Endometrial microvascular endothelial cells (primary cell): ENCODE results near the gene POLR1C. TPM values are rescaled to one million over a fixed set of nuclear protein-coding genes. Genes with fewer than 3 reads are reported as not detected.
"Not testable (repeated sequence)": the region's sequence is repeated elsewhere in the genome, so short reads cannot be mapped to it uniquely, and the experiment has no call there.

Source experiments
- in situ Hi-C: cut with HindIII; loops from 2 replicates; pipeline ENCODE4 v1.10.0; 2017; ENCODE audit warnings: low sequenced_read_pairs, low pct_unique_long_range_greater_than_20kb; ENCODE audit errors: inconsistent ontology term
- total RNA-seq: library from RNA; depleted of rRNA; stranded (reverse); fragments of >200 nt; gene quantifications from one replicate; pipeline ENCODE4 v1.2.3, GENCODE V29; 2015; ENCODE audit errors: inconsistent ontology term

POLR1C gene, protein sequence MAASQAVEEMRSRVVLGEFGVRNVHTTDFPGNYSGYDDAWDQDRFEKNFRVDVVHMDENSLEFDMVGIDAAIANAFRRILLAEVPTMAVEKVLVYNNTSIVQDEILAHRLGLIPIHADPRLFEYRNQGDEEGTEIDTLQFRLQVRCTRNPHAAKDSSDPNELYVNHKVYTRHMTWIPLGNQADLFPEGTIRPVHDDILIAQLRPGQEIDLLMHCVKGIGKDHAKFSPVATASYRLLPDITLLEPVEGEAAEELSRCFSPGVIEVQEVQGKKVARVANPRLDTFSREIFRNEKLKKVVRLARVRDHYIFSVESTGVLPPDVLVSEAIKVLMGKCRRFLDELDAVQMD
- 43.9 TPM for total RNA-seq

DNA sequence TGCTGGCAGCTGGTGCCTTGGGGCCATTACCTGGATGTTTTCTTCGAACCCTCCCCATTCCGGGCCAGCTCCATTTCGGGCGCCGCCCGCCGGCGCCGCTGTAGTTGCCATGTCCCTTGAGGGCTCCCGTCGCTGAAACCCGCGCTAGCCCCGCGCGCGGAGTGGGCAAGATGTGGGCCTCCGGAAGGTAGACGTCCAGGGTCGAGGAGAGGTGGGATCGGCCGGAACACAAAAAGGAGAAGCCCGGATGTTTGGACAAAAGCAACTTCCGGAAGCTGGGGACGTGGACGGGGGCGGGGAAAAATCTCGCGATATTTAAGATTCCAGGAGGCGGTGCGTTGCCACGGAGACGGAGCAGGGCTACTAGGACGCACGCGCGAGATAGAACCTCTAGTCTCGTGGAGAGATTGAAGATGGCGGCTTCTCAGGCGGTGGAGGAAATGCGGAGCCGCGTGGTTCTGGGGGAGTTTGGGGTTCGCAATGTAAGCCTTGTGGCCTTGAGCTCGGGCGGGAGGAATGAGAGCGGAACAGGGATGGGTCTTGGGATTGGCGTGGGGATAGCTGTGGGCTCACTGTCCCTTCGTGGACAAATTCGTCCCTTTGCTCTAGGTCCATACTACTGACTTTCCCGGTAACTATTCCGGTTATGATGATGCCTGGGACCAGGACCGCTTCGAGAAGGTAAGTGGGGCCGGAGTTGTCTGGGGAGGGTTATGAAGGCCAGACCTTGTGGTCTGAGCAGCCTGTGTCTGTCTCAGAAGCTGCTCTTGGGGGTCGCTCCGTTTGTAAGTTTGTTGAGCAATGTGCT, at the start of gene POLR1C, which contains the start of gene YIPF3:
Gene POLR1C (plus strand): TSS at position 393 of the 808 bp plus-strand sequence. CDS start 21 bp downstream, at position 414.
Gene YIPF3 (minus strand): TSS at position 230 of the 808 bp plus-strand sequence. CDS start 119 bp downstream, at position 111.
- in situ Hi-C loops: no loop called here

DNA sequence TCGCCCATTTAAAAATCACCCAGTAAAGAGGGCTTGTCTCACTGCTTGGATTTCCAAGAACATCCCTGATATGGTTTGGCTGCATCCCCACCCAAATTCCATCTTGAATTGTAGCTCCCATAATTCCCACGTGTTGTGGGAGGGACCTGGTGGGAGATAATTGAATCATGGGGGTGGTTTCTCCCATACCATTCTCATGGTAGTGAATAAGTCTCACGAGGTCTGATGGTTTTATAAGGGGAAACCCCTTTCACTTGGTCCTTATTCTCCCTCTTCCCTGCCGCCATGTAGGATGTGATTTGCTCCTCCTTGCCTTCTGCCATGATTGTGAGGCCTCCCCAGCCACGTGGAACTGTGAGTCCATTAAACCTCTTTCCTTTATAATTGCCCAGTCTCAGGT, 49.6 kb upstream of the POLR1C start:
- in situ Hi-C loops: not testable (repeated sequence)

DNA sequence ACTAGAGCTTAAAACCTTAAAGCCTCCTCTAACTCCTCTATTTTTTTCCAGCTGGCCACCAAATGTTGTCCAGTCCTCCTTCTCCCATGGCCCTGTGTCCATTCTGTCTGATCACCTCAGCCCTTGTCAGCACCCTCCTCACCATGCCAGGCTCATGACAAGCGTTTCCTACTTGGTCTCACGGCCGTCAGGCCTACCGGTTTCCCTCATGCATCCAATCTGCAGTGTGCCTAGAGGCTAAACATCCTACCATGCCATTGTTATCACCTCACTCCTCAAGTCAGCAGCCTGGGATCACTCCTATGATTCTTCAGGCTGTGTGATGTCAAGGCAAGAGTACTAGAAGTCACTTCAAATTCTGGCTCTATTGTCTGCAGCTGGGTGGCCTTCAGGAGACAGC, 49.1 kb upstream of the POLR1C start:
- in situ Hi-C loops: no loop called here

DNA sequence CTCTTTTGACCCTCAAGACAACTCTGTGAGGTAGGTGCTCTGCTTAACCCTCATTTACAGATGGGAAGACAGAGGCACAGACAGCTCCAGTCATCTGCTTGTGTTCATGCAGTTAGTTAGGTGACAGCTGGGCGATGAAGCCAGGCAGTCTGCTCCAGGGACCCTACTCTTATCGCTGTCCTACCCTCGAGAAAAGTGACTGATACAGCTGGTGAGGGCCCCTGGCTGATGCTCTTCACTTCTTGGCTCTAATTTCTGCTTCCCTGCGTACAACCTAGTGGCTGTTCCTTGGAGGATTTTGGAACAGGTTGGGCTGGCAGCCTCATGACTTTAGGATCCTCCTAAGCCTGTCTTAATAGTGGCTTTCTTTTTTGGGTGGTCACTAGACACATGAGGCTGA, 48.6 kb upstream of the POLR1C start:
- in situ Hi-C loops: no loop called here

DNA sequence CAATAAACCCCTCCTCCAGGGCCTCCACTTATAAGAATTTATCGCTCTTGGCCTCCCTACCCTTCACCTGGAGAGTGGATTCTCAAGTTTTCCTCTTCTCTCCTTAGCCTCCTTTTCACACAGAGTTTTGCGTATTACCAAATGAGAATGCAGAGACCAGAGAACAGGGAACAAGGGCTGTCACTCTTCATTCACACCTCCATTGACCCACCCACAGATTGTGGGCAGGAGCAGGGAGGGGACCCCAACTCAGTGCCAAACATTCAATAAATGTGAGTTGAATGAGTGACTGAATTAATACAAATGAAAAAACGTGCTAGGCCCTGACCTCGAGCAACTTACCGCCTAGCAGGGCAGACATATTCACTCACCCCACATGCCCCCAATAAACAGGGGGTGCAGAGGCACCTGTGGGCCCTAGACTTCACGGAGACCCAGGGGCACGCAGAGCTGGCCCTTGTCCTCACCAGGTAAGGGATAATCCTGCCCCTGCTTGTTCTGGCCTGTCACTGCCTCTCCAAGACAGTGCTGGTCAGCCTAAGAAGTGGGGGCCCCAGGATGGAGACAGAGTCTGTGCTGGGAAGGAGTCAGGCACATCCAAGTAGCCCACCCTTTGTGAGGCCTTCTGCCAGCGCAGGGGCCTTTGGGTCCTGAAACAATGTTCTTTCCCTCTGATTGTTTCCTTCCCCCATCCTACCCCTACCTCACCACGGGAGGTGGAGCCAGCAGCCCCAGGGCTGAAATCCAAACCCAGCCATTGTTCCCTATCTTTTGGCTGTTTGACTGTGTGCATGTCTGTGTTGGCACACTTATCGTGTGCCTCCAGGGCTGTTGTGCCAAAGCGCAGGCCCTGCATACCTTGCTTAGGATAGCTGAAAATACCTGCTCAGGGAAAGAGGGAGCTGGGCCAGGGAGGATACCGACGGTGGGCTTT, 47.9 kb upstream of the POLR1C start:
- in situ Hi-C loops: no loop called here

DNA sequence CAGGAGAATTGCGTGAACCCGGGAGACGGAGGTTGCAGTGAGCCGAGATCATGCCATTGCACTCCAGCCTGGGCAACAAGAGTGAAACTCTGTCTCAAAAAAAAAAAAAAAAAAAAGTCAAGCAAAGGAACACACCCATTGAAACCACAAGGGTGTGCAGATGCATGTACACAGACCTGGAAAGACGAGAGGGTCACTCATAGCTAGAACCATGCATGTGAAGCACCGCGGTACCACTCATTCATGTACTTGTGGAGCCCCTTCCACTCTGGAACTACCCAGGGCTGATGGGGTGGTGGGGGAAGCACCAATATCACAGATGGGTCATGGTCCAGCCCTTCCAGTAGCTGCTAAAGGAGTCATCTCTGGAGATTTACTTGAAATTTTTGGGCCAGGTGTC, 46.9 kb upstream of the POLR1C start:
- in situ Hi-C loops: no loop called here

DNA sequence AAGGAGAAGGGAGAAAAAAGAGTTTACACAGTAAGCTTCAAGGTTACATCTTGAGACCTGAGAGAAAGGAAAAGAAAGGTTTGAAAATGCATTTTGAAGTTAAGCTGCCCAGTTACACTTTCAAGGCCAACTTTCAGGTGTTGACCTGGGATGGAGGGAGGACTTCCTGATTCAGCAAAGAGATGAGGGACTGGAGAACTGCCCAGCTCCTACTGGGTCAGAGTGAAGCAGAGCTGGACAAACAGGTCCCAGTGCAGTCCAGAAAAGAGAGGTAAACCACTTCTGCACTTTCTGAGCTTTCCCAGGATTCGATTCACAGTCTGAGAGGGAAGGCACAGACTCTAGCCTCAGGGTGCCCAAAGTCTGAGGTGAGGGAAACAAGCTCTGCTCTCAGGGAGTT, 45.5 kb upstream of the POLR1C start:
- in situ Hi-C loops: no loop called here

DNA sequence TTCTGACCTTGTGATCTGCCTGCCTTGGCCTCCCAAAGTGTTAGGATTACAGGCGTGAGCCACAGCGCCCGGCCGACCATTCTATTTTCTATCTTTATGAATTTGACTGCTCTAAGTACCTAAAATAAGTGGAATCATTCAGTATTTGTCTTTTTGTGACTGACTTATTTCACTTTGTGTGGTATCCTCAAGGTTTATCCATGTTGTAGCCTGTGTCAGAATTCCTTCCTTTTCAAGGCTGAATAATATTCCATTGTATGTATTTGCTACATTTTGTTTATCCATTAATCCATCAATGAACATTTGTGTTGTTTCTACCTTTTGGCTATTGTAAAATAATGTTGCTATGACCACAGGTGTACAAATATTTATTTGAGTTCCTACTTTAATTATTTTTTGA, 44.4 kb upstream of the POLR1C start:
- in situ Hi-C loops: no loop called here

DNA sequence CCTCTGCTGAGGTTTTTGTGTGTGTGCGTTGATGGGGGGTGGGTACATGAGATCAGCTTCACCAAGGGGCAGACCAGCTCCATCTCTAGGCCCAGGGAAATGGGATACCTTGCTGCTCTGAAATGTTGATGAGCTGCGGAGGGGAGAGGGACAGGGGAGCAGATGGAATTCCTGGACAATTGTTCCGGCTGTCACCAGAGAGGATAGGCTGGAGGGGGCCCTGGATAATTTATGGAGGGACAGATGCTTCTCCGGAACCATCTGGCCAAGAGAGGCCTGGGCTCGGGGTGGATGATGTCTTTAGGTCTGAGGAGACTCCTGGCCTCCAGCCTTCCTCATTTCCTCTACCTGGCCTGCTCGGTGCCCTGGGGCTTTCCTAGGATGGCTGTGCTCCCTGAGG, 41.4 kb upstream of the POLR1C start:
- in situ Hi-C loops: no loop called here

DNA sequence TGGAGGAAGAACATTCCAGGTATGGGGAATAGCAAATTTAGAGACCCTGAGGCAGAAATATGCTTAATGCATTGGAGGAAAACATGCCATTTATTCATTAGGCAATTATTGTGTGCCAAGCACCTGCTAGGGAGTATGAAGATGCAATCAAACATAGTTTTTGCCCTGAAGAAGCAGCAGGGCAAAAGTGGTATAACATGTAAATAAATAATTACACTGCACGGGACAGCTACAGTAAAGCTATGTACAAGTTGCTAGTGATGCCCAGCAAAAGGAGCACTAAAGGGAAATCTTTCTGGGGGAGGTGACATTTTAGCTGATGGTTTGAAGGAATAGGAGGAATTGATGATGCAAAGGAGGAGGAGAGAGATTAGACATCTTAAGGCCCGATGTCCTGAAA, 40.1 kb upstream of the POLR1C start:
- in situ Hi-C loops: no loop called here

DNA sequence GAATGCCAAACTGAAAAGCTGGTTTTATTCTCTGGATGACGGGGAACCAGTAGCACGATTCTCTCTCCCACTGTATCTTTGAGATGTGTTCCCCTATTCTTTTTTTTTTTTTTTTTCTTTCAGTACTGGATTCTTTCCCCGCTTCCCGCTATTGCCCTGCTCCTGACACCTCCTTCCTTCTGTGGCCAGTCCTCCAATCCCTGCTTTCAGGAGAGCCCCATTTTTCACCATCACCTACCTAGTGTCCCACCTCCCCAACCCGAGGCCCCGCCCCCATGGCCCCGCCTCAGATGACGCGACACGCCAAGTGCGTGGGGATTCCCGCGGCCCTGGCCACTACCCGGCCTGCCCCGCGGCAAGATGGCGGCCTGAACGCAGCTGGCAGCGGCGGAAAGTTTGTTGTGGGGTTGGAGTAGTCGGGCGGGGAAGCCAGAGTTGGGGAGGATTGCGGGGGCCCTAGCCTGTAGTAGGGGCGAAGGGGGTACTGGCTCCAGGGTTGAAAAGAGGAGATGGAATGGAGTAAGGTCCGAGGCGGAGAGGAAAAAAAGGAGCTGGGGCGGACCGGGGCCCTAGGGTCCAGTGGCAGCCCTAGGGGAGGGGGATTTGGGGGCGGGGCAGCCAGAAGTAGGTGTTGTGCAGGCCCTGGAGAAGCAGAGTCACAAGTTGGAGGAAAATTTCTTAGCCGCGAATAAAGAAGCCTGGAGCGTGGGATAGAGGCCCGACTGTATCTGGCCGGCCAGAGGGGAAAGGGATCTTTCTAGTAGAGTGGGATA, 39.5 kb upstream of the POLR1C start, which contains the start of gene TJAP1:
Gene TJAP1 (plus strand): TSS at position 336 of the 773 bp plus-strand sequence. CDS start 21,432 bp downstream, outside the sequence.
- in situ Hi-C loops: no loop called here

DNA sequence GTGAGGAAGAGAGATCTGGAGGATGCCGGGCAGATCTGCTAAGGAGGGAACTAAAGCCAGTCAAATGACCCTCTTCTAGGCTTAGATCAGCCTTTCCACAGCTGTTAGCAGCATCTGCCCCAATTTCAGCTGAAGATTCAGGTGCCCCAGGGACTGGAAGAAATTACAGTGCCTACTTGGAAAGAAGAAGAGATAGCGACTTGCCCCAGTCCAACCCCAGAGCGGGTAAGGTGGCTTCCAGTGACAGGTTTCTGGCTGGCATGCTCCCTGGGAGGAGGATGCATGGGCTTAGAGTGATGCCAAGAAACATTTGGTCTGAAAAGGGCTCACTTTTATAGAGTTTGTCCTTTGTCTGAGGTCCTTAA, 38.9 kb upstream of the POLR1C start:
- in situ Hi-C loops: no loop called here

DNA sequence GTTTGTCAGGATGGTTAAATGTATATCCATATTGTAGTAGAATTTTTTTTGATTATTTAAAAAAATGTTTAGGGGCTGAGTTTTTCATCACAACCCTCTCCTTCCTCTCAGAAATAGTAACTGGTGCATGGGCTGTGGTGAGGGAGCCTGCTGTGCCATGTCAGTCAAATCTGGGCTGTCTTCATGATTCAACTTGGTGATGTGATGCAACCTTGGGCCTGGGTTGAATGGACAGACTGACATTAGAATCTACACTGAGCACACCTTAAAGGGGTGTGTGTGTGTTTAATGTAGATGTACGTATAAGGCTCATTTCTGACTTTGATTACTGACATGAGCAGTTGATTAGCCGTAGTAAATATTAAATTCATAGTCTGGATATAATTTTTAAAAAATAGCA, 35.8 kb upstream of the POLR1C start:
- in situ Hi-C loops: no loop called here

DNA sequence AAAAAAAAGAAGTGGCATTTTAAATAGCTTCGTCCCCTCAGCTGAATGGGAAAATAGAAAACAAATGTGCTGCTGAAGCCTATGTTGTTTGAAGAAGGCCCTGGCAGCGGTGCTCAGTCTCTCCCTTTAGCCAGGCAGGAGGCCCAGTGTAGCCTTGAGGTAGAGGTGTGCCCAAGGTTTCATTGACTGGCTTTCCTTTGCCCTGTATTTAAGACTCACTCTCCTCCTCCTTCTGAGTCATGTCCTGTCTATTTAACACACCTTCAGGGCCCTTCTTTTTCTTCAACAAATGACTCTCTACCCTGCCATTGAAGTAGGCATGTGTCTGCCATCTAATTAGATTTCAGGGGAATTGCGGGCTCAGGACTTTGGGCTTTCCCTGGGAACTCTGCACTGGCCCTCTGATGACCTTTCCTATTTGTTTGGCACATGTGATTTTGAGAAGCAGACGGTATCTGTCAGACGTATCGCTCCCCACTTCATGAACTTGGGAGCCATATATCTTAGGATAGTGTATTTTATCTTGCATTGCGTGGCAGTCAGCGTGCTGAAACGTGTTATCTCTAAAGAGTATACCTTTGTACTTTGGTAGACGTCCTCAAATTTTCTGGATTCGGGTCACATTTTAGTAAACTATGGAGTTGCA, 35.2 kb upstream of the POLR1C start:
- in situ Hi-C loops: no loop called here

DNA sequence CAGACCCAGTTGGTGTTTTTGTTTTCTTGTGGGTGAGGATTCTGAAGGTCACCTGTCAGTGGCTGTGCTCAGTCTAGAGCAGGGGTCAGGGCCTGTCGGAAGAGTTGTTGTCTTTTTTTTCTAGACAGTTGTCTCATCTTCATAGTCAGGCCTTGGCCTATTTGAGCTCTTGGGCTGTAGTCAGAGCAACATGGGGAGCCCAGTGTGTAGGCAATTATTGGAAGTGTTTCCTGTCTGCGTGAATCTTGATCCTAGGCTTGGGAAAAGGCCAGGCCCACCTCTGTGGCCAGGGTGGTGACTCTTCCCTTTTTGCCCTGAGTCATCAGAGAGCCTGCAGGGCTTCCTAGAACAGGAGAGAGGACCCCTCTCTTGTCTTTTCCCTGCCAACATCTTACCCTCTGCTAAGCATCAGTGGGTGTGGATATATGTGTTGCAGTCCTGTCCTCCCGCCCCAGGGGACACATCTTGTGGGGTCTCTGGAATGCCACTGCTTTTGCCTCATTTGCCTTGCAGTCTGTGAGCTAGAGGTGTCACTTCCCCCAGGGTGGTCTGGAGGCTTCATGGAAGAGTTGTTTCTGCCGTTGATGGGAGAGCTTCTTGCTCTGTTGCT, 28.1 kb upstream of the POLR1C start:
- in situ Hi-C loops: no loop called here

DNA sequence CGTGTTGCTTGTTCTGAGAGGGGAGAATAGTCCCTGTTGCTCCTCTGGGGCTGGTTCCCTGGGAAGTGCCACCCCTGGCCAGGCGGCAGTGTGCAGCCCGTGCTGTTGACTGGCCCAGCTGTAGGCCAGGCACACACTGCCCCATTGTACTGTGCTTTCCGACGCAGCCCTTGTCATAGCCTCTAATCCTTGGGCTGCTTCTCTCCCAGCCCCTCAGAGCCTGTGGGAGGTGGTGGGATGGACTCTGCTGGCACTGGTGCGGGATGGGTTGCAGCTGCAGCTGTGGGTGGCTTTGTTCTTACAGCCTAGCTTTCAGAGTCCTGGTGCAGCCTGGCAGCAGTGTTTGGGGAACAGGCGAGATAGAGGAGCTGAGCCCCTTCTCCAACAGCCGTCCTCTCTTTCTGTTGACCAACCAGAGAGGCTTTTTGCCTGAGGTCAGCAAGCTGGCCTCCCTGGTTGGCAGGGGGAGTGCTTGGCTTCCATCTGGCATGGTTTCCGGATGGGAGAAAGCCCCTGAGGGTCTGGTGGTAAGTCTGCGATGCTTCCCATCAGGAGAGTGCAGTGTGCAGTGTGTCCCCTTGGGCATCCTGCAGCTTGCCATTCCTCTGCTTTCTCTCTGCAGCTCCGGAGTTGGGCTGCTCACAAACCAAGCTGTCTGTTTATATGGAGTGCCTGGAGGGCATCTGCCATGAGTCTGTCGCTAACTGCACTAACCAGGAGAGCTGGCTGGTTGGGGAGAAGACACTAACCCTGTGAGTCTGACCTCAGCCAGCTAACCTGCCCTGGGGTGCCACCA, 27.4 kb upstream of the POLR1C start:
- in situ Hi-C loops: no loop called here

DNA sequence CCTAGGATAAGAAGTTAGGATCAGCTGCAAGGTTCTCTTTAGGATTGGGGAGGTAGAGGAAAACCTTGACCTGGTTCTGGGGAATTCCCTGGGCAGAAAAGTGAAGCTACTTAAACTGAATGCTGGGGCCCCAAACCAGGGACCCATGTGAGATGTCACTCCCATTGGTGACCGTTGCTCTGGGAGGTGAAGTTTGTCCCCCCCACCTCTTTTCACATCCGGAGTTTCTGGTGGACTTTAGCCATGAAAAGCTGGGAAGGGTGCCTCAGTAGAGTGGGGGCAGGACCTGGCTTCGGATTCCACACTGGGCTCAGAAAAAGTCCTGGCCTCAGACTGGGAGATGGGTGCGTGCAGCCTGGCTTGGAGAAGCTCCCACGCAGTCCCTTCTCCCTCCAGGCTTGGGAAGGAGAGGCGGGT, 26.4 kb upstream of the POLR1C start:
- in situ Hi-C loops: no loop called here
